Sigmoid colon (tissue), 7 donors: ENCODE results near the gene ADCY5. TPM values are rescaled to one million over a fixed set of nuclear protein-coding genes. Genes with fewer than 3 reads are reported as not detected.

ENCODE experiments used
- DNase-seq: peaks from one replicate; pipeline ENCODE4 v3.0.0-alpha.2; 2019
- H3K27ac ChIP-seq, 4 donors: fragments of 200-600 bp; sonication (generic); one replicate each; pipeline ENCODE4 v1.5.1; 2016 to 2019; ENCODE audit warnings: mild to moderate bottlenecking in 1 of 4
- H3K27me3 ChIP-seq, 3 donors: fragments of 200-600 bp; sonication (generic); one replicate each; pipeline ENCODE4 v1.5.1; 2019; ENCODE audit warnings: mild to moderate bottlenecking in 1 of 3
- H3K36me3 ChIP-seq, 4 donors: fragments of 200-600 bp; sonication (generic); one replicate each; pipeline ENCODE4 v1.5.1; 2016 to 2019
- H3K4me1 ChIP-seq, 4 donors: fragments of 200-600 bp; sonication (generic); one replicate each; pipeline ENCODE4 v1.5.1; 2017 to 2019
- H3K4me3 ChIP-seq, 4 donors: fragments of 200-600 bp; sonication (generic); one replicate each; pipeline ENCODE4 v1.5.1; 2017 to 2019; ENCODE audit warnings: mild to moderate bottlenecking in 2 of 4, moderate library complexity in 1 of 4
- H3K9me3 ChIP-seq, 4 donors: fragments of 200-600 bp in 3 of 4; sonication (generic) in 3 of 4; one replicate each; pipeline versions ENCODE4 v1.5.1 to v1.6.1; 2013 to 2019
- CTCF ChIP-seq, 4 experiments: fragments of 450-650 bp in 3 of 4; fragments of 200-600 bp in 1 of 4; IDR thresholded peaks; one replicate each; pipeline ENCODE4 v1.5.1; 2016 to 2019; ENCODE audit warnings: antibody characterized with exemption in 4 of 4, mild to moderate bottlenecking in 3 of 4, moderate library complexity in 2 of 4
- EP300 ChIP-seq, 4 donors: sonication (generic); formaldehyde crosslinking; IDR thresholded peaks; one replicate each; pipeline ENCODE4 v1.6.1; 2017; ENCODE audit warnings: antibody characterized with exemption in 4 of 4
- POLR2A ChIP-seq, 2 donors: fragments of 450-650 bp; IDR thresholded peaks; one replicate each; pipeline ENCODE4 v1.6.1; 2016; ENCODE audit warnings: antibody characterized with exemption in 2 of 2, mild to moderate bottlenecking in 2 of 2, moderate library complexity in 2 of 2
- POLR2AphosphoS5 ChIP-seq, 4 donors: sonication (generic); formaldehyde crosslinking; IDR thresholded peaks; one replicate each; pipeline ENCODE4 v1.6.1; 2017; ENCODE audit warnings: antibody characterized with exemption in 4 of 4
- WGBS, 2 donors: extraction: QIAGEN DNeasy Blood & Tissue Kit; methylation state at CpG; one replicate each; pipeline ENCODE4 v1.1.7; 2013; 5-methylcytosine and 5-hydroxymethylcytosine counted together
- intact Hi-C: fragments of 100-400 bp; cut with DNase I; formaldehyde crosslinking; loops from one replicate; pipeline ENCODE4 v1.15.1; 2023
- polyA plus RNA-seq, 3 donors: library from polyadenylated mRNA; stranded (reverse); fragments of 200-250 nt; gene quantifications; one replicate each; pipeline ENCODE4 v1.2.3, GENCODE V29; 2013
- total RNA-seq, 4 donors: library from RNA; depleted of rRNA; stranded (reverse); fragments of >200 nt; gene quantifications; one replicate each; pipeline ENCODE4 v1.1.0, GENCODE V29; 2016
- donor health status: healthy with polysubstance abuse.
- donor health status: Bipolar disorder and iron deficiency.
- donor health status: healthy.

The ADCY5 gene
- total and polyA plus RNA-seq, 7 donors = 1.4 to 84.4 (median 39.5) TPM

GRCh38 chr3:123420416-123420968 lies 28.4 kb downstream of the ADCY5 start:
- WGBS, 2 donors = 83 to 86% methylated on average over 8 of the region's 8 CpGs
- Histone ChIP-seq H3K9me3 (no peaks in the 10 kb centered on the region), H3K4me1 (peaks cover 0 to 100% (median 95%) of the 10 kb centered on the region in 4 donors), H3K36me3 (no peaks in the 10 kb centered on the region), H3K4me3 (no peak overlapping the region), H3K27me3 (no peaks in the 10 kb centered on the region), H3K27ac (peak overlapping the region; percentile 87 to 93 (median 91))
- intact Hi-C loops = no loop called here
- TF ChIP-seq POLR2AphosphoS5 (IDR thresholded peaks at IDR 0.05) (no peak), EP300 (IDR thresholded peaks at IDR 0.05) (no peak), POLR2A (IDR thresholded peaks at IDR 0.05) (no peak), CTCF (IDR thresholded peaks at IDR 0.05) (no peak)
- no peak for DNase-seq

- H3K27me3 ChIP-seq = no peaks in the 10 kb centered on the region
- no peaks in the 10 kb centered on the region for H3K36me3 ChIP-seq
- H3K27ac ChIP-seq = peak overlapping the region; percentile 87 to 93 (median 91)
- no peak overlapping the region for H3K4me3 ChIP-seq
- peak; percentile 91 for DNase-seq
- WGBS, 2 donors = 78 to 86% methylated on average over 7 of the region's 7 CpGs
- intact Hi-C loops = no loop called here
- peaks cover 0 to 100% (median 95%) of the 10 kb centered on the region in 4 donors for H3K4me1 ChIP-seq
- TF ChIP-seq POLR2A (IDR thresholded peaks at IDR 0.05) (no peak), CTCF (IDR thresholded peaks at IDR 0.05) (no peak), POLR2AphosphoS5 (IDR thresholded peaks at IDR 0.05) (peak in 3 of 4 donors; percentile 26 to 60 (median 28))
- no peaks in the 10 kb centered on the region for H3K9me3 ChIP-seq
These were observed 29.0 kb downstream of the ADCY5 start for GRCh38 chr3:123419850-123420297.

DNA sequence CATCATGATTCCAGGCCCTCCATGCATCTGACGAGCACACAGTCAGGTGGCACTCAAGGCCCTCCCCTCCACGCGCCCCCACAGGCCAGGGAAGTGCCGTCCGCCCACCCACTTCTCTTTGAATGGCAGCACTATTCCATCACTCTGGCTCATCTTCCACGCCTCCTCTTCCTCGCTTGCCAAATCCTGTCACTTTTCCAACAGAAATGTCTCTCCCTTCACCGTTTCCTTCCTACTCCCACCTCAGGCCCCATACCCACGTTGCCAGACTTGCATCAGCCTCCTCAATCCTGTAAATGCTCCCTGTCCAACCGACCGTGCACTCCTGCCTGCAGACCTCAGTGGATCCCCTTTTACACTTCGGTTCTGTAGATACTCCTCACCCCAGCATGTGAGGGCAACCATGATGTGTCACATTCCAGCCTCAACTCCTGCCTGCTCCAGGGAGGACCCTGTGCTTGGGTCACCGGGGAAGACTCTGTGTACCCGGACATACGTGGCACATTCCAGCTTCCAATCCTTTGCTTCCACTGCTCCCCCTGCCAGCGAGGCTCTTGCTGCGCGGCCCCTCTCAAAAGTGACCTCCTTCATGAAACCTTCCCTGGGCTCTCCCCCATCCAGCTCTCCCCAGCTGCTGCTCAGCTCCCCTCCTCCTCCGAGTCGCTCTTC lies 29.6 kb downstream of the ADCY5 start:
- no peak for DNase-seq
- intact Hi-C loops = no loop called here
- 90 to 93% methylated on average over 20 of the region's 20 CpGs for WGBS, 2 donors
- Histone ChIP-seq H3K4me1 (peaks cover 0 to 100% (median 95%) of the 10 kb centered on the region in 4 donors), H3K9me3 (no peaks in the 10 kb centered on the region), H3K27me3 (no peaks in the 10 kb centered on the region), H3K4me3 (no peak overlapping the region), H3K27ac (peak overlapping the region; percentile 87 to 93 (median 91)), H3K36me3 (no peaks in the 10 kb centered on the region)
- no peak for TF ChIP-seq POLR2A (IDR thresholded peaks at IDR 0.05)
- TF ChIP-seq EP300 (IDR thresholded peaks at IDR 0.05) = peak in 1 of 4 donors; percentile 61

DNA sequence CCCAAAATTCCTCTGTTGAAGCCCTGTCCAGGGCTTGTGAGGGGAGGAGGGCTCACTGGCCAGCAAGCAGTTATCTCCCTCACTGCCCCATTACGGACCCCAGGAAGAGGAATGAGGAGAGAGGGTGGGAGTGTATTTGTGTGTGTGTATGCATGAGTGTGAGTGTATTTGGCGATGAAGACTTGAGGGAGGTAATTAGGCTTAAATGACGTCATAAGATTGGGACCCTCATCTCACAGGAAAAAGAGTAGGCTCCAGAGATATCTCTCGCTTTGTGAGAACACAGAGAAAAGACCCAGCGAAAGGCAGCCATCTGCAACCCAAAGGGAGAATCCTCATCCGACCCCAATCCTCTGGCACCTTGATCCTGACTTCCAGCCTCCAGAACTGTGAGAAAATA lies 32.2 kb downstream of the ADCY5 start:
- Histone ChIP-seq H3K27me3 (no peaks in the 10 kb centered on the region), H3K36me3 (no peaks in the 10 kb centered on the region), H3K4me3 (no peak overlapping the region), H3K9me3 (no peaks in the 10 kb centered on the region), H3K27ac (peak overlapping the region; percentile 87 to 93 (median 91)), H3K4me1 (peaks cover 0 to 100% (median 95%) of the 10 kb centered on the region in 4 donors)
- WGBS, 2 donors = 92 to 93% methylated on average over 6 of the region's 6 CpGs
- DNase-seq = no peak
- intact Hi-C loops = no loop called here
- TF ChIP-seq EP300 (IDR thresholded peaks at IDR 0.05) (no peak), POLR2A (IDR thresholded peaks at IDR 0.05) (no peak), POLR2AphosphoS5 (IDR thresholded peaks at IDR 0.05) (no peak), CTCF (IDR thresholded peaks at IDR 0.05) (no peak)

DNA sequence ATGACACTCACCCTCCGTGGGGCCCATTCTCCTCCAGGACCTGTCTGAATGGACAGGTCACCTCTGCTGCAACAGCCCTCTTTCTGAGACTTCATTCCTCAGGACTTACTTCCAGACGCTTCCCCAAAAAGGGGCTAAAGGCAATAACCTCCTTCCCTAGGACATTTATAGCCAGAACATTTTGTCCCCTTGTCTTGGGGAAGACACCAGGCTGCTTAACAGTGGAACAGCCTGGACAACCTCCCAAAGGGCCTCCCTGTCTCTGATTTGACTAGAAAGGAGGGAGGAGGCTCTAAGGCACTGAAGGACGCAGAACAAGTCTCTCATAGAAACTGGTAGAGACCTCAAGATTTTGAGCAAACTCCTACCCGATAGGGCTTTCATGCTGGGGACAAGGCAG lies 32.7 kb downstream of the ADCY5 start:
- H3K9me3 ChIP-seq = no peaks in the 10 kb centered on the region
- peak; percentile 60 to 72 (median 66) for TF ChIP-seq POLR2AphosphoS5 (IDR thresholded peaks at IDR 0.05)
- no peak for TF ChIP-seq POLR2A (IDR thresholded peaks at IDR 0.05)
- no peak for TF ChIP-seq CTCF (IDR thresholded peaks at IDR 0.05)
- TF ChIP-seq EP300 (IDR thresholded peaks at IDR 0.05) = peak; percentile 28 to 90 (median 77)
- no peaks in the 10 kb centered on the region for H3K36me3 ChIP-seq
- H3K27ac ChIP-seq = peak overlapping the region; percentile 87 to 93 (median 91)
- DNase-seq = no peak
- no peaks in the 10 kb centered on the region for H3K27me3 ChIP-seq
- no peak overlapping the region for H3K4me3 ChIP-seq
- peaks cover 0 to 100% (median 95%) of the 10 kb centered on the region in 4 donors for H3K4me1 ChIP-seq
- intact Hi-C loops = no loop called here
- WGBS, 2 donors = 92 to 94% methylated on average over 4 of the region's 4 CpGs
